ENCODE results near the gene KIF18B. TPM values are rescaled to one million over a fixed set of nuclear protein-coding genes. Genes with fewer than 3 reads are reported as not detected.

KIF18B gene
- total and polyA plus RNA-seq, 2 of the 8 experiments (the other 6 are each of a cell fraction or from before 2014, with no cell fraction given): 39.0 to 59.4 TPM

DNA sequence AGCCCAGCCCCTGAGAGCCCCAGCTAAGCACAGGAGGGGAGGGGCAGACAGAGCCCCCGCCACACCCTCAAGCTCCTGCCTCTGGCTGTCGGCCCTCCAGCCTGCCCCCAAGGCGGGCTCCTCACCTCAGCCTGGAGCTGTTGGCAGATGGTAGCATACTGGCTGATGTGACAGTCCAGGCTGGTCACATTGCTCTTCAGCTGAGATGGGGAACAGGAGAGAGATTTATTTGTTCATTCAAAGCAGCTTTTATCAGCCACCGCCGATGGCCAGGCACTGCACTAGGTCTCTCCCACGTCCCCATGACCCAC lies 14.8 kb downstream of the KIF18B start:
- no peaks in the 10 kb centered on the region for H3K9me3 ChIP-seq (ENCODE audit: insufficient read depth in 2 of 2, low read depth in 1 of 2, low read length in 1 of 2)
- FAIRE-seq: no peak
- no peak for DNase-seq (ENCODE audit: low read depth in 1 of 2, low spot score in 2 of 2)
- TF ChIP-seq HDAC2 (IDR thresholded peaks at IDR 0.05; ENCODE audit: borderline replicate concordance in 1 of 2, low read depth in 2 of 2, low read length in 2 of 2) (no peak), ZNF274 (IDR thresholded peaks at IDR 0.05; ENCODE audit: borderline replicate concordance, extremely low read depth, low read length) (no peak), TAF1 (IDR thresholded peaks at IDR 0.05; ENCODE audit: low read depth, low read length) (no peak), KDM1A (IDR thresholded peaks at IDR 0.05; ENCODE audit: borderline replicate concordance, low read length) (no peak), TCF12 (IDR thresholded peaks at IDR 0.05; ENCODE audit: low read depth, low read length) (no peak), EGR1 (IDR thresholded peaks at IDR 0.05; ENCODE audit: borderline replicate concordance, low read depth, low read length) (no peak), GABPA (IDR thresholded peaks at IDR 0.05; ENCODE audit: borderline replicate concordance, insufficient read depth, low read length) (no peak), SIRT6 (IDR thresholded peaks at IDR 0.05; ENCODE audit: low read length) (no peak), JUN (IDR thresholded peaks at IDR 0.05; ENCODE audit: low read depth, low read length) (no peak)
- TF ChIP-seq, protein P1, sequence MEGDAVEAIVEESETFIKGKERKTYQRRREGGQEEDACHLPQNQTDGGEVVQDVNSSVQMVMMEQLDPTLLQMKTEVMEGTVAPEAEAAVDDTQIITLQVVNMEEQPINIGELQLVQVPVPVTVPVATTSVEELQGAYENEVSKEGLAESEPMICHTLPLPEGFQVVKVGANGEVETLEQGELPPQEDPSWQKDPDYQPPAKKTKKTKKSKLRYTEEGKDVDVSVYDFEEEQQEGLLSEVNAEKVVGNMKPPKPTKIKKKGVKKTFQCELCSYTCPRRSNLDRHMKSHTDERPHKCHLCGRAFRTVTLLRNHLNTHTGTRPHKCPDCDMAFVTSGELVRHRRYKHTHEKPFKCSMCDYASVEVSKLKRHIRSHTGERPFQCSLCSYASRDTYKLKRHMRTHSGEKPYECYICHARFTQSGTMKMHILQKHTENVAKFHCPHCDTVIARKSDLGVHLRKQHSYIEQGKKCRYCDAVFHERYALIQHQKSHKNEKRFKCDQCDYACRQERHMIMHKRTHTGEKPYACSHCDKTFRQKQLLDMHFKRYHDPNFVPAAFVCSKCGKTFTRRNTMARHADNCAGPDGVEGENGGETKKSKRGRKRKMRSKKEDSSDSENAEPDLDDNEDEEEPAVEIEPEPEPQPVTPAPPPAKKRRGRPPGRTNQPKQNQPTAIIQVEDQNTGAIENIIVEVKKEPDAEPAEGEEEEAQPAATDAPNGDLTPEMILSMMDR (IDR thresholded peaks at IDR 0.05; ENCODE audit: control extremely low read depth in 1 of 3, insufficient read depth in 1 of 3, low read depth in 1 of 3, low read length in 3 of 3): no peak
- TF ChIP-seq, protein P2, sequence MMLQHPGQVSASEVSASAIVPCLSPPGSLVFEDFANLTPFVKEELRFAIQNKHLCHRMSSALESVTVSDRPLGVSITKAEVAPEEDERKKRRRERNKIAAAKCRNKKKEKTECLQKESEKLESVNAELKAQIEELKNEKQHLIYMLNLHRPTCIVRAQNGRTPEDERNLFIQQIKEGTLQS (IDR thresholded peaks at IDR 0.05; ENCODE audit: insufficient read depth, low read depth, low read length): no peak

More for the DNA sequence above, 14.8 kb downstream of the KIF18B start:
- H3K27me3 ChIP-seq (replicated peaks in 1 of 4; ENCODE audit: control insufficient read depth in 3 of 4, extremely low read depth in 1 of 4, insufficient read depth in 3 of 4, low read length in 3 of 4): no peaks in the 10 kb centered on the region
- H2BK5ac ChIP-seq (ENCODE audit: low read depth, low read length): no peak overlapping the region
- ChIA-PET CTCF (ENCODE audit: partially characterized antibody) (interaction anchor here (1.1 to 3.7 kb wide), 6 partner anchors 10 to 102 kb away, joined by 3 to 19 read pairs (median 4); partner anchors contain the start of gene KIF18B), POLR2A (ENCODE audit: partially characterized antibody) (interaction anchor here (1.1 to 2.2 kb wide), 4 partner anchors 11 to 26 kb away, joined by 3 to 6 read pairs (median 4); no protein-coding TSS in a partner anchor)
- no peaks in the 10 kb centered on the region for H3K23me2 ChIP-seq (ENCODE audit: low read depth, low read length)
- H2BK20ac ChIP-seq (ENCODE audit: low read length): no peak overlapping the region
- peaks cover 2% of the 10 kb centered on the region; the same call in 1 of the 2 replicates for H3K79me1 ChIP-seq (ENCODE audit: low read depth, low read length)
- no peak overlapping the region for H2BK120ac ChIP-seq (replicated peaks; ENCODE audit: low read depth, low read length)
- H2AK5ac ChIP-seq (ENCODE audit: low read depth, low read length): no peak overlapping the region
- 92% methylated on average over 6 of the region's 6 CpGs; no CpG with 5 or more reads in 1 of the 2 experiments for WGBS, 2 experiments (ENCODE audit: extremely low coverage in 1 of 2, insufficient coverage in 1 of 2, insufficient read length in 1 of 2, insufficient replicate concordance in 2 of 2, low coverage in 1 of 2, low lambda C conversion rate in 2 of 2, missing lambda C conversion rate in 1 of 2)
- H3K56ac ChIP-seq (replicated peaks; ENCODE audit: insufficient read length, low read depth, low read length): no peak overlapping the region
- H4K20me1 ChIP-seq (replicated peaks in 1 of 2; ENCODE audit: control insufficient read depth in 1 of 2, insufficient read depth in 2 of 2, low read length in 2 of 2): peaks cover 0 to 13% of the 10 kb centered on the region in 2 experiments
- no peak overlapping the region for H3K14ac ChIP-seq (ENCODE audit: insufficient read length)
- H3K23ac ChIP-seq (ENCODE audit: insufficient read length): no peak overlapping the region
- H2BK15ac ChIP-seq (ENCODE audit: low read length): no peak overlapping the region
- no peak overlapping the region for H2AFZ ChIP-seq (ENCODE audit: low read length)
- peaks cover 29 to 67% (median 60%) of the 10 kb centered on the region in 4 experiments for H3K36me3 ChIP-seq (ENCODE audit: control insufficient read depth in 2 of 4, insufficient read depth in 4 of 4, low read length in 3 of 4)
- peak overlapping the region; percentile 14 for H4K8ac ChIP-seq (ENCODE audit: extremely low read depth, insufficient read depth, low read length)
- no peak overlapping the region for H4K5ac ChIP-seq (ENCODE audit: insufficient read length, low read depth, low read length)
- H3K9ac ChIP-seq (replicated peaks in 1 of 4; ENCODE audit: extremely low read depth in 1 of 4, low read depth in 3 of 4, low read length in 3 of 4): no peak overlapping the region
- no peak overlapping the region for H4K91ac ChIP-seq (replicated peaks; ENCODE audit: insufficient read length, low read length)
- no peak overlapping the region for H2BK12ac ChIP-seq (ENCODE audit: low read depth, low read length)
- H3K4ac ChIP-seq (replicated peaks; ENCODE audit: insufficient read length, low read depth, low read length): no peak overlapping the region
- H3K4me1 ChIP-seq (replicated peaks in 1 of 4; ENCODE audit: control insufficient read depth in 3 of 4, insufficient read depth in 4 of 4, low read length in 3 of 4): no peaks in the 10 kb centered on the region
- H3K79me2 ChIP-seq (ENCODE audit: control insufficient read depth in 1 of 2, insufficient read depth in 2 of 2, low read length in 2 of 2): no peaks in the 10 kb centered on the region
- no peak overlapping the region for H3K4me3 ChIP-seq (ENCODE audit: extremely low read depth in 1 of 4, insufficient read depth in 2 of 4, low read depth in 3 of 4, low read length in 4 of 4)
- no peak overlapping the region for H3K18ac ChIP-seq (ENCODE audit: extremely low read depth, low read length)
- no peak overlapping the region for H3K4me2 ChIP-seq (ENCODE audit: insufficient read depth in 1 of 2, low read depth in 2 of 2, low read length in 2 of 2)
- no peak overlapping the region for H3K27ac ChIP-seq (ENCODE audit: low read depth, low read length)
